Stimulated activated CD4-positive, alpha-beta T cell treated with anti-CD3 and anti-CD28 coated beads, Interleukin-1b, Interleukin-23, amount 100 ng/mL, for 4 hours (primary cell): ENCODE data around the gene ST7.

Experiments
- DNase-seq, 2 donors: peaks; one replicate each; pipeline ENCODE4 v3.0.0-alpha.2; 2020; ENCODE audit warnings: low read depth in 2 of 2

The ST7 gene

GRCh38 chr7:117065571-117066150 lies 112.4 kb downstream of the ST7 start:
- no peak for DNase-seq

- no peak for DNase-seq
These were observed 113.4 kb downstream of the ST7 start for GRCh38 chr7:117066668-117067067.

- no peak for DNase-seq
These were observed 114.0 kb downstream of the ST7 start for GRCh38 chr7:117067340-117067739.

- DNase-seq, result no peak
These were observed 115.3 kb downstream of the ST7 start for GRCh38 chr7:117068511-117069145.

- DNase-seq, result no peak
These were observed 116.1 kb downstream of the ST7 start for GRCh38 chr7:117069379-117069778.

GRCh38 chr7:117071551-117071950 lies 118.2 kb downstream of the ST7 start:
- DNase-seq, result no peak

GRCh38 chr7:117072620-117073118 lies 119.4 kb downstream of the ST7 start:
- no peak for DNase-seq

GRCh38 chr7:117074378-117074777 lies 121.1 kb downstream of the ST7 start:
- DNase-seq, result no peak

- DNase-seq, result no peak
These were observed 122.6 kb downstream of the ST7 start for GRCh38 chr7:117075934-117076333.

- no peak for DNase-seq
These were observed 123.2 kb downstream of the ST7 start for GRCh38 chr7:117076426-117076943.

- DNase-seq, result no peak
These were observed 124.4 kb downstream of the ST7 start for GRCh38 chr7:117077658-117078057.

GRCh38 chr7:117082647-117083046 lies 129.3 kb downstream of the ST7 start:
- no peak for DNase-seq

- no peak for DNase-seq
These were observed 130.3 kb downstream of the ST7 start for GRCh38 chr7:117083648-117084047.

GRCh38 chr7:117084286-117084685 lies 131.0 kb downstream of the ST7 start:
- no peak for DNase-seq

- DNase-seq, result no peak
These were observed 132.0 kb downstream of the ST7 start for GRCh38 chr7:117085275-117085674.

- DNase-seq, result no peak
These were observed 132.6 kb downstream of the ST7 start for GRCh38 chr7:117085769-117086463.

- no peak for DNase-seq
These were observed 133.5 kb downstream of the ST7 start for GRCh38 chr7:117086788-117087187.

GRCh38 chr7:117087639-117088396 lies 134.5 kb downstream of the ST7 start:
- no peak for DNase-seq

GRCh38 chr7:117088623-117089194 lies 135.4 kb downstream of the ST7 start:
- DNase-seq, result no peak

GRCh38 chr7:117090791-117091190 lies 137.5 kb downstream of the ST7 start:
- DNase-seq, result no peak

GRCh38 chr7:117091721-117092120 lies 138.4 kb downstream of the ST7 start:
- DNase-seq, result no peak

GRCh38 chr7:117092785-117093184 lies 139.5 kb downstream of the ST7 start:
- DNase-seq, result no peak
